ENCODE results near the gene ANKFN1. TPM values are rescaled to one million over a fixed set of nuclear protein-coding genes. Genes with fewer than 3 reads are reported as not detected.

ANKFN1 gene
- total RNA-seq, 1 donor from 2014 or later: not detected

DNA sequence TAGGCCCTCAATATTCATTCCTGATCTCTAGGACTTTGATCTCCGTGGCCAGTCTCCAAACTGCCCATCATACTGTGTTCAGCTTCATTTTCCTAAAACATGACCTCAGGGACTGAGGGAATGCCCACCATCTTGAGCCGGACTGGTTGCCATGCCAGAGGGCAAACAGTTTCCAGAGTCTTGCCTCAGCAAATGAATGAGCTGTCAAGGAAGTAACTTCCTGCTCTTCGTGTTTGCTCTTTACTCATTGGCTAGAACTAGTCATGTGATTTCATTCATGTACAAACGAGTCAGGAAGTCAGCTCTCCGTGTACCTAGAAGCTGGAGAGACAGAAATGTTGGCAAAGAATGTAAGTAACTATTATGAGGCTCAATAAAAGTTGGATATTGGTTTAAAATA lies 50.2 kb downstream of the ANKFN1 start:
- Mint-ChIP-seq H3K36me3 (no peaks in the 10 kb centered on the region), H3K4me3 (no peak overlapping the region), H3K27me3 (ENCODE audit: insufficient read depth, low read depth) (no peaks in the 10 kb centered on the region), H3K9me3 (peaks cover 2% of the 10 kb centered on the region), H3K4me1 (no peaks in the 10 kb centered on the region), H3K27ac (no peak overlapping the region)
- H3K9ac ChIP-seq: no peak overlapping the region
- H3K4me3 ChIP-seq: no peak overlapping the region
- no peak for DNase-seq (ENCODE audit: low spot score)
- no peak overlapping the region for H2AFZ ChIP-seq (replicated peaks)
- H3K4me2 ChIP-seq: no peak overlapping the region
- no peaks in the 10 kb centered on the region for H3F3A ChIP-seq (ENCODE audit: low read depth)
- TF ChIP-seq, protein P1, sequence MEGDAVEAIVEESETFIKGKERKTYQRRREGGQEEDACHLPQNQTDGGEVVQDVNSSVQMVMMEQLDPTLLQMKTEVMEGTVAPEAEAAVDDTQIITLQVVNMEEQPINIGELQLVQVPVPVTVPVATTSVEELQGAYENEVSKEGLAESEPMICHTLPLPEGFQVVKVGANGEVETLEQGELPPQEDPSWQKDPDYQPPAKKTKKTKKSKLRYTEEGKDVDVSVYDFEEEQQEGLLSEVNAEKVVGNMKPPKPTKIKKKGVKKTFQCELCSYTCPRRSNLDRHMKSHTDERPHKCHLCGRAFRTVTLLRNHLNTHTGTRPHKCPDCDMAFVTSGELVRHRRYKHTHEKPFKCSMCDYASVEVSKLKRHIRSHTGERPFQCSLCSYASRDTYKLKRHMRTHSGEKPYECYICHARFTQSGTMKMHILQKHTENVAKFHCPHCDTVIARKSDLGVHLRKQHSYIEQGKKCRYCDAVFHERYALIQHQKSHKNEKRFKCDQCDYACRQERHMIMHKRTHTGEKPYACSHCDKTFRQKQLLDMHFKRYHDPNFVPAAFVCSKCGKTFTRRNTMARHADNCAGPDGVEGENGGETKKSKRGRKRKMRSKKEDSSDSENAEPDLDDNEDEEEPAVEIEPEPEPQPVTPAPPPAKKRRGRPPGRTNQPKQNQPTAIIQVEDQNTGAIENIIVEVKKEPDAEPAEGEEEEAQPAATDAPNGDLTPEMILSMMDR (IDR thresholded peaks at IDR 0.05): no peak
- TF ChIP-seq EZH2phosphoT487 (IDR thresholded peaks at IDR 0.05) (no peak), EZH2 (IDR thresholded peaks at IDR 0.05) (no peak)
- H4K20me1 ChIP-seq (ENCODE audit: low read depth): no peaks in the 10 kb centered on the region
- no peaks in the 10 kb centered on the region for H3K27me3 ChIP-seq
- H3K4me1 ChIP-seq: no peaks in the 10 kb centered on the region
- H3K36me3 ChIP-seq: no peaks in the 10 kb centered on the region
- no peak overlapping the region for H3K27ac ChIP-seq
- no peaks in the 10 kb centered on the region for H3K9me3 ChIP-seq (ENCODE audit: low read depth)
- H3K79me2 ChIP-seq (ENCODE audit: low read depth): no peaks in the 10 kb centered on the region

DNA sequence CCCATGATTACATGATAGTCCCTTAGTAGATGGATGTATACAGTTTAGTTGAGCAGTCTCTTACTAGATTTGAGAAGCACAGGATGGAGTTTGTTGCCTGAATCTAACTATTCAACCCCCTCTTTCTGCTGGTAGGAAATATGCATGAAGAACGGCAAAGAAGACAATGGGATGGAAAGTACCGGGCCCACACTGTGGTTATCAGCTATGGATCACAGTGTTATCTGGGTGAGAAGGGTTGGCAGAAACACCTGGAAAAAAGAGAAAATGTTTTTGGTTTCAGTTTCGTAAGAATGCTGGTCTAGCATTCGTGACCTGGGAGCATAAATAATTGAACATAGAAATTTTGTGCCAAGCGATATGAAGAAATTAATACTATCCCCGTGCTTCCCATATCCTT lies 53.1 kb downstream of the ANKFN1 start:
- Histone ChIP-seq H3K9me3 (ENCODE audit: low read depth) (no peaks in the 10 kb centered on the region), H3K27ac (no peak overlapping the region), H4K20me1 (ENCODE audit: low read depth) (no peaks in the 10 kb centered on the region), H3K27me3 (no peaks in the 10 kb centered on the region), H3K36me3 (no peaks in the 10 kb centered on the region), H3K4me2 (no peak overlapping the region), H3F3A (ENCODE audit: low read depth) (no peaks in the 10 kb centered on the region), H3K4me3 (no peak overlapping the region), H3K4me1 (no peaks in the 10 kb centered on the region), H3K79me2 (ENCODE audit: low read depth) (no peaks in the 10 kb centered on the region), H3K9ac (no peak overlapping the region), H2AFZ (replicated peaks) (no peak overlapping the region)
- Mint-ChIP-seq H3K9me3 (peaks cover 7% of the 10 kb centered on the region), H3K36me3 (no peaks in the 10 kb centered on the region), H3K4me1 (no peaks in the 10 kb centered on the region), H3K27ac (no peak overlapping the region), H3K4me3 (no peak overlapping the region), H3K27me3 (ENCODE audit: insufficient read depth, low read depth) (no peaks in the 10 kb centered on the region)
- DNase-seq (ENCODE audit: low spot score): no peak
- TF ChIP-seq, protein P1 (IDR thresholded peaks at IDR 0.05): no peak
- TF ChIP-seq EZH2 (IDR thresholded peaks at IDR 0.05): no peak
- no peak for TF ChIP-seq EZH2phosphoT487 (IDR thresholded peaks at IDR 0.05)

DNA sequence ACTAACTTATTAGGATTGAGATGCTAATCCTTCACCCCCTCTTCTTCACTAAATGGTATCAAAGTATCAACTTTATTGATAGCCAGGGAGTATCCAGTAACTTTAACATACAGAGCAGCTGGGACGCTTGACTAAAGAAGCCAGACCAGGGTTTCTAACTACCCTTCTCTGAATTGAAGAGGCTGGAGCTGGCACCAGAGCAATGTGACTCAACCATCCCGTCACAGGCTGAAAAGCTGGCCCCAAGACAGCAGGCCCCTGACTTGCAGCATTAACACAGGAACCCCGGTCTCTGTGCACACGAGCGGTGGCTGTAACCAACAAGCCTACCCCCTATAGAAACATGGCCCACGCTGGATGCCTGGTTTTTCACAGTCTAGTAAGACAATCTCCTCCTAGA lies 59.8 kb downstream of the ANKFN1 start:
- Mint-ChIP-seq H3K4me1 (no peaks in the 10 kb centered on the region), H3K4me3 (no peak overlapping the region), H3K9me3 (peaks cover 9% of the 10 kb centered on the region), H3K36me3 (no peaks in the 10 kb centered on the region), H3K27ac (no peak overlapping the region), H3K27me3 (ENCODE audit: insufficient read depth, low read depth) (peaks cover 2% of the 10 kb centered on the region)
- Histone ChIP-seq H3K4me2 (no peak overlapping the region), H2AFZ (replicated peaks) (no peak overlapping the region), H3K4me1 (no peaks in the 10 kb centered on the region), H4K20me1 (ENCODE audit: low read depth) (no peaks in the 10 kb centered on the region), H3K27ac (no peak overlapping the region), H3K9ac (no peak overlapping the region), H3K36me3 (no peaks in the 10 kb centered on the region), H3K4me3 (no peak overlapping the region), H3K9me3 (ENCODE audit: low read depth) (no peaks in the 10 kb centered on the region), H3F3A (ENCODE audit: low read depth) (no peaks in the 10 kb centered on the region), H3K79me2 (ENCODE audit: low read depth) (no peaks in the 10 kb centered on the region), H3K27me3 (no peaks in the 10 kb centered on the region)
- TF ChIP-seq, protein P1 (IDR thresholded peaks at IDR 0.05): no peak
- no peak for TF ChIP-seq EZH2phosphoT487 (IDR thresholded peaks at IDR 0.05)
- no peak for TF ChIP-seq EZH2 (IDR thresholded peaks at IDR 0.05)
- no peak for DNase-seq (ENCODE audit: low spot score)
